IMR-90 (cell line): ENCODE data around the gene PTPRK. TPM values are rescaled to one million over a fixed set of nuclear protein-coding genes. Genes with fewer than 3 reads are reported as not detected.

Experiments used
- ATAC-seq: fragments of 200-7000 bp; cut with Tn5 transposase; 2 replicates; pipeline ENCODE4 v1.9.1; 2020; ENCODE audit warnings: low read depth, mild to moderate bottlenecking, moderate library complexity
- BruUV-seq: library from RNA; stranded (reverse); fragments of 400-500 nt; replicated peaks from 2 replicates; lab custom pipeline; 2021; lab: Mats Ljungman, UMichigan
- CTCF ChIA-PET: fragments of 300-600 bp; formaldehyde crosslinking; extraction: SDS; loops from one replicate; lab custom pipeline; 2021; ENCODE audit warnings: antibody characterized with exemption; lab: Yijun Ruan, JAX
- POLR2A ChIA-PET: fragments of 300-600 bp; sonication (Branson Sonifier 250); formaldehyde crosslinking; loops from one replicate; lab custom pipeline; 2022; ENCODE audit warnings: antibody characterized with exemption; ENCODE audit not compliant: unreplicated experiment; lab: Charles Lee
- DNase-seq: peaks from one replicate; pipeline ENCODE4 v3.0.0; 2013
- H2AFZ ChIP-seq: replicated peaks from 2 replicates; pipeline ENCODE3; 2013; ENCODE audit warnings: low read length, mild to moderate bottlenecking; ENCODE audit not compliant: poor library complexity
- H2AK5ac ChIP-seq: 2 replicates; pipeline ENCODE4 v1.6.1; 2013; ENCODE audit warnings: low read depth, low read length, inconsistent platforms
- H2AK9ac ChIP-seq: replicated peaks from 2 replicates; pipeline ENCODE3; 2013; ENCODE audit warnings: mild to moderate bottlenecking, low read depth, low read length, moderate library complexity; ENCODE audit not compliant: poor library complexity
- H2BK120ac ChIP-seq: 2 replicates; pipeline ENCODE4 v1.6.1; 2013; ENCODE audit warnings: low read depth, low read length, inconsistent platforms
- H2BK15ac ChIP-seq: 3 replicates; pipeline ENCODE4 v1.6.1; 2013; ENCODE audit warnings: low read depth, low read length, inconsistent platforms
- H2BK20ac ChIP-seq: 2 replicates; pipeline ENCODE4 v1.6.1; 2013; ENCODE audit warnings: low read depth, mild to moderate bottlenecking, inconsistent platforms, low read length, moderate library complexity
- H2BK5ac ChIP-seq: 2 replicates; pipeline ENCODE4 v1.6.1; 2013; ENCODE audit warnings: mild to moderate bottlenecking, low read depth, low read length, inconsistent platforms; ENCODE audit not compliant: poor library complexity, severe bottlenecking
- H3K14ac ChIP-seq: replicated peaks from 2 replicates; pipeline ENCODE4 v1.6.1; 2013; ENCODE audit warnings: low read depth, low read length, inconsistent platforms
- H3K18ac ChIP-seq: 2 replicates; pipeline ENCODE4 v1.6.1; 2013; ENCODE audit warnings: low read depth, low read length, control low read depth
- H3K23ac ChIP-seq: 2 replicates; pipeline ENCODE4 v1.6.1; 2013; ENCODE audit warnings: low read depth, low read length, inconsistent platforms
- H3K27ac ChIP-seq: 2 replicates; pipeline ENCODE4 v1.5.1; 2013; ENCODE audit warnings: mild to moderate bottlenecking, control low read depth, low read length; ENCODE audit not compliant: insufficient read depth
- H3K27me3 ChIP-seq: 2 replicates; pipeline ENCODE4 v1.6.1; 2013; ENCODE audit warnings: low read length; ENCODE audit not compliant: control insufficient read depth, insufficient read depth
- H3K36me3 ChIP-seq: 2 replicates; pipeline ENCODE4 v1.6.1; 2013; ENCODE audit warnings: low read length, mixed read lengths; ENCODE audit not compliant: control insufficient read depth, insufficient read depth
- H3K4ac ChIP-seq: 2 replicates; pipeline ENCODE4 v1.6.1; 2013; ENCODE audit warnings: low read depth, low read length, inconsistent platforms
- H3K4me1 ChIP-seq: 2 replicates; pipeline ENCODE4 v1.6.1; 2013; ENCODE audit warnings: low read length, mixed read lengths; ENCODE audit not compliant: control insufficient read depth, insufficient read depth
- H3K4me2 ChIP-seq: 2 replicates; pipeline ENCODE4 v1.6.1; 2013; ENCODE audit warnings: low read depth, mild to moderate bottlenecking, control low read depth, low read length, moderate library complexity
- H3K4me3 ChIP-seq: 2 replicates; pipeline ENCODE4 v1.5.1; 2013; ENCODE audit warnings: low read depth, mild to moderate bottlenecking, control low read depth, low read length, moderate library complexity; ENCODE audit not compliant: insufficient read depth
- H3K56ac ChIP-seq: 2 replicates; pipeline ENCODE4 v1.6.1; 2013; ENCODE audit warnings: low read length, inconsistent platforms; ENCODE audit not compliant: insufficient read depth; ENCODE audit errors: extremely low read depth
- H3K79me1 ChIP-seq, 2 experiments: 2 replicates each; pipeline ENCODE4 v1.6.1; 2013; ENCODE audit warnings: low read length in 2 of 2, inconsistent platforms in 1 of 2, low read depth in 1 of 2
- H3K9ac ChIP-seq: 2 replicates; pipeline ENCODE4 v1.6.1; 2013; ENCODE audit warnings: low read depth, low read length, control low read depth
- H3K9me1 ChIP-seq: 2 replicates; pipeline ENCODE4 v1.6.1; 2013; ENCODE audit warnings: low read length, inconsistent platforms; ENCODE audit not compliant: insufficient read depth
- H3K9me3 ChIP-seq: 2 replicates; pipeline ENCODE4 v1.6.1; 2013; ENCODE audit warnings: low read length; ENCODE audit not compliant: control insufficient read depth, insufficient read depth
- H4K20me1 ChIP-seq: 2 replicates; pipeline ENCODE4 v1.6.1; 2013; ENCODE audit warnings: low read length, inconsistent platforms; ENCODE audit not compliant: insufficient read depth
- H4K5ac ChIP-seq: 2 replicates; pipeline ENCODE4 v1.6.1; 2013; ENCODE audit warnings: mild to moderate bottlenecking, low read depth, low read length, control low read depth
- H4K8ac ChIP-seq, 2 experiments: 2 replicates each; pipeline ENCODE4 v1.6.1; 2013; ENCODE audit warnings: low read depth in 2 of 2, low read length in 2 of 2, control low read depth in 1 of 2, inconsistent platforms in 1 of 2
- H4K91ac ChIP-seq: 2 replicates; pipeline ENCODE4 v1.6.1; 2013; ENCODE audit warnings: low read depth, low read length, inconsistent platforms; ENCODE audit not compliant: insufficient read depth
- CEBPB ChIP-seq: IDR thresholded peaks from 2 replicates; pipeline ENCODE4 v1.6.1; 2012; ENCODE audit warnings: low read depth, low read length, improper control_type of control experiment
- CHD1 ChIP-seq: IDR thresholded peaks from 2 replicates; pipeline ENCODE4 v1.6.1; 2012; ENCODE audit warnings: low read depth, low read length, improper control_type of control experiment
- CTCF ChIP-seq: conservative IDR thresholded peaks from 2 replicates; pipeline ENCODE4 v1.5.1; 2012; ENCODE audit warnings: mild to moderate bottlenecking, low read depth, low read length, improper control_type of control experiment
- FOS ChIP-seq: fragments of 150-350 bp; IDR thresholded peaks from 2 replicates; pipeline ENCODE4 v1.6.1; 2016; ENCODE audit warnings: low read depth, low read length
- MAFK ChIP-seq: IDR thresholded peaks from 2 replicates; pipeline ENCODE4 v1.6.1; 2012; ENCODE audit warnings: low read depth, low read length, improper control_type of control experiment
- MAZ ChIP-seq: IDR thresholded peaks from 2 replicates; pipeline ENCODE4 v1.6.1; 2012; ENCODE audit warnings: low read depth, mild to moderate bottlenecking, low read length, improper control_type of control experiment, moderate library complexity, borderline replicate concordance
- RAD21 ChIP-seq: IDR thresholded peaks from 2 replicates; pipeline ENCODE4 v1.6.1; 2012; ENCODE audit warnings: low read length, improper control_type of control experiment
- RCOR1 ChIP-seq: IDR thresholded peaks from 2 replicates; pipeline ENCODE4 v1.6.1; 2012; ENCODE audit warnings: mild to moderate bottlenecking, low read length, improper control_type of control experiment; ENCODE audit not compliant: insufficient replicate concordance
- SMC3 ChIP-seq: fragments of 150-350 bp; IDR thresholded peaks from 2 replicates; pipeline ENCODE4 v1.6.1; 2016; ENCODE audit warnings: low read depth, mild to moderate bottlenecking, antibody characterized with exemption, low read length, moderate library complexity
- USF2 ChIP-seq: fragments of 150-350 bp; IDR thresholded peaks from 2 replicates; pipeline ENCODE4 v1.6.1; 2017; ENCODE audit warnings: mild to moderate bottlenecking, antibody characterized with exemption, low read length, low read depth
- WGBS, 2 experiments: methylation state at CpG; one replicate each; pipeline versions ENCODE4 v1.1.5 to v1.1.7; 2013; ENCODE audit warnings: missing lambda C conversion rate in 2 of 2; ENCODE audit not compliant: insufficient read length in 1 of 2; ENCODE audit errors: extremely low coverage in 2 of 2; 5-methylcytosine and 5-hydroxymethylcytosine counted together
- dilution Hi-C: fragments of 300-500 bp; cut with HindIII; formaldehyde crosslinking; loops from one replicate; pipeline ENCODE4 v1.14.3; 2018; ENCODE audit warnings: low sequenced_read_pairs; ENCODE audit not compliant: unreplicated experiment
- in situ Hi-C: fragments of 300-500 bp; cut with MboI; formaldehyde crosslinking; loops from 3 replicates; pipeline ENCODE4 v1.14.3; 2019; ENCODE audit warnings: low sequenced_read_pairs, inconsistent platforms, mixed read lengths
- intact Hi-C: fragments of 100-400 bp; cut with micrococcal nuclease; formaldehyde crosslinking; loops from 2 replicates; pipeline ENCODE4 v1.10.0; 2022
- polyA plus RNA-seq, 3 experiments: library from polyadenylated mRNA; depleted of rRNA; stranded (reverse); fragments of >200 nt; gene quantifications; 2 replicates each; pipeline ENCODE4 v1.2.3, GENCODE V29; 2012; ENCODE audit warnings: low replicate concordance in 1 of 3
- total RNA-seq: library from RNA; depleted of rRNA; stranded (reverse); fragments of >200 nt; gene quantifications from 2 replicates; pipeline ENCODE4 v1.2.3, GENCODE V29; 2012

The PTPRK gene
- total and polyA plus RNA-seq, 2 of the 4 experiments (the other 2 are of a cell fraction) = 18.0 to 80.8 TPM

GRCh38 chr6:128033156-128033555, 487.2 kb downstream of the PTPRK start:
- no peak overlapping the region for H3K18ac ChIP-seq

More at GRCh38 chr6:128033156-128033555, 487.2 kb downstream of the PTPRK start:
- peaks cover 2% of the 10 kb centered on the region; the same call in 1 of the 2 replicates for H3K4me1 ChIP-seq
- H4K91ac ChIP-seq = no peak overlapping the region
- no peak overlapping the region for H4K8ac ChIP-seq
- H2AK9ac ChIP-seq = no peak overlapping the region
- DNase-seq (no peak), ATAC-seq (no peak)
- H3K4ac ChIP-seq = no peak overlapping the region
- H4K5ac ChIP-seq = no peak overlapping the region
- no peak overlapping the region for H3K9ac ChIP-seq
- H2BK20ac ChIP-seq = no peak overlapping the region
- no peak overlapping the region for H2BK15ac ChIP-seq
- H3K4me3 ChIP-seq = no peak overlapping the region
- H2BK120ac ChIP-seq = no peak overlapping the region
- no peak overlapping the region for H2AFZ ChIP-seq
- no peak overlapping the region; the same call in 1 of the 2 replicates for H3K56ac ChIP-seq
- TF ChIP-seq CEBPB (no peak), MAZ (no peak), FOS (no peak), SMC3 (no peak), RCOR1 (no peak), RAD21 (no peak), MAFK (no peak), USF2 (no peak), CHD1 (no peak), CTCF (no peak)
- no peak overlapping the region for H3K27ac ChIP-seq
- 0 out of 4 replicates have a peak, but pooled peaks cover 0 to 7% of the 10 kb centered on the region in 2 experiments for H3K79me1 ChIP-seq
- dilution Hi-C loops = no loop called here
- WGBS, 2 experiments = no CpG with 5 or more reads among the region's 2 CpGs
- H3K36me3 ChIP-seq = peaks cover 1% of the 10 kb centered on the region; the same call in 1 of the 2 replicates
- H2BK5ac ChIP-seq = no peak overlapping the region
- ChIA-PET CTCF (interaction anchor here (0.8 kb wide), 1 partner anchor 314 kb away, joined by 3 read pairs; no protein-coding TSS in a partner anchor), POLR2A (no interaction called here)
- H3K27me3 ChIP-seq = no peaks in the 10 kb centered on the region
- H3K4me2 ChIP-seq = no peak overlapping the region
- in situ Hi-C loops = no loop called here
- H2AK5ac ChIP-seq = no peak overlapping the region
- BruUV-seq = no TSS peak
- no peaks in the 10 kb centered on the region for H3K9me3 ChIP-seq
- no peaks in the 10 kb centered on the region for H4K20me1 ChIP-seq
- intact Hi-C loops = no loop called here
- H3K23ac ChIP-seq = no peak overlapping the region
- peaks cover 10% of the 10 kb centered on the region for H3K9me1 ChIP-seq
- H3K14ac ChIP-seq = no peak overlapping the region
